Stromal cell of bone marrow (primary cell): ENCODE measurements around the gene FRMD1.

Source experiments
- DNase-seq: peaks from one replicate; pipeline ENCODE4 v3.0.0-alpha.2; 2012; ENCODE audit warnings: low read depth

FRMD1 gene

DNA sequence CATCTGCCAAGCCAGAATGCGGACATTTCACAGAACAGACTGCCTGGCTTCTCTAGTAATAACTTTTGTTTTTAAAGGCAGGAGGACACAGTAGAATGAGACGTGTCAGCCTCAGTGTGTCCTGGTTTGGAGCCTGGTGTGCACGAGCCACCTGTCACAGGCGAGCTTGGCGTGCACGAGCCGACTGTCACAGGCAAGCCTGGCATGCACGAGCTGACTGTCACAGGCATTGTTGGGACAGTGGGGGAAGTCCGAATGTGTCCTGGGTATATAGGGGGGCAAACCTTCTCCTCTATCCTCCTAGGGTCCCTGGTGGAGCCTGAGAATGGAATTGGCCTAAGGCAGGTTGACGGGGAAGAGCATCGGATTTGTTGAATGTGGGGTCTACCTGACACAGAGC lies 74.1 kb downstream of the FRMD1 start:
- no peak for DNase-seq

DNA sequence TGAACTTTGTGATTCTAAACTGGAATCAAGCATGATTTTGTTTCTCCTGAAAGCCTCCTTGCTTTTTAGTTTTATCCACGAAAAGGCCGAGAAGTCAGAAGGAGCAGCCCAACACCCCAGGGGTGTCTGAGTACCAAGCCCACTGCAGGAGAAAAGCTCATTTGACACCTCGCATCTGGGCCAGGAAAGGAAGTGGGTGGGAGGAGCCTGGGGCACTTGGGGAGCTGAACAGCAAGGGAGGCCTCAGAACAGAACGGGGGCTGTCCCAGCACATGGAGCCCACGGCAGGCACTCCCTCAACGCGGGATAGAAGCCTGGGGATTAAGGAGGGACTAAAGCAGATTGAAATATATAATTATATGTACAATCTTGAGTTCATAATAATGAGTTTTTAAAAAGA lies 75.0 kb downstream of the FRMD1 start:
- DNase-seq: no peak
